Breast epithelium (tissue), 3 donors: ENCODE measurements around the gene COA3.

Experiments
- CTCF ChIP-seq, 3 donors: fragments of 450-650 bp; IDR thresholded peaks; one replicate each; pipeline ENCODE4 v1.5.1; 2016 to 2017; ENCODE audit warnings: antibody characterized with exemption in 3 of 3, mild to moderate bottlenecking in 3 of 3, moderate library complexity in 3 of 3
- POLR2A ChIP-seq: fragments of 450-650 bp; IDR thresholded peaks from one replicate; pipeline ENCODE4 v1.6.1; 2016; ENCODE audit warnings: antibody characterized with exemption, mild to moderate bottlenecking, moderate library complexity
- POLR2AphosphoS5 ChIP-seq, 3 donors: sonication (generic); formaldehyde crosslinking; IDR thresholded peaks; one replicate each; pipeline ENCODE4 v1.6.1; 2017; ENCODE audit warnings: antibody characterized with exemption in 3 of 3

GRCh38 chr17:42748908-42749798, 49.4 kb downstream of the COA3 start:
- TF ChIP-seq CTCF (IDR thresholded peaks at IDR 0.05): no peak
- TF ChIP-seq POLR2AphosphoS5 (IDR thresholded peaks at IDR 0.05): peak in 1 of 3 donors; percentile 11
- no peak for TF ChIP-seq POLR2A
